Vagina (tissue), 2 donors: Measurements from ENCODE around the gene UTP11.

Source experiments
- CTCF ChIP-seq, 3 experiments: fragments of 450-650 bp in 2 of 3; fragments of 200-600 bp in 1 of 3; sonication (generic) in 1 of 3; IDR thresholded peaks; one replicate each; pipeline ENCODE4 v1.5.1; 2017 to 2019; ENCODE audit warnings: antibody characterized with exemption in 3 of 3, mild to moderate bottlenecking in 2 of 3, moderate library complexity in 2 of 3
- POLR2A ChIP-seq, 2 donors: fragments of 450-650 bp; IDR thresholded peaks; one replicate each; pipeline ENCODE4 v1.6.1; 2017; ENCODE audit warnings: antibody characterized with exemption in 2 of 2, mild to moderate bottlenecking in 2 of 2, moderate library complexity in 2 of 2
- POLR2AphosphoS5 ChIP-seq, 2 donors: sonication (generic); formaldehyde crosslinking; IDR thresholded peaks; one replicate each; pipeline ENCODE4 v1.9.0; 2017; ENCODE audit warnings: antibody characterized with exemption in 2 of 2, mild to moderate bottlenecking in 2 of 2, low read depth in 1 of 2; ENCODE audit not compliant: insufficient read depth in 1 of 2

- no peak for TF ChIP-seq CTCF (IDR thresholded peaks at IDR 0.05)
- no peak for TF ChIP-seq POLR2A (IDR thresholded peaks at IDR 0.05)
- TF ChIP-seq POLR2AphosphoS5 (IDR thresholded peaks at IDR 0.05; ENCODE audit: insufficient read depth in 1 of 2, low read depth in 1 of 2): no peak
Observed at GRCh38 chr1:38014171-38014570, 1.6 kb downstream of the UTP11 start.
